T-helper 2 cell treated with Interferon-gamma antibody and Interleukin-4, amounts not matched to agents 5 μg/mL and 100 μg/mL, for 36 hours (primary cell): ENCODE measurements around the gene TMEM214.
A peak's percentile ranks its signal among the peaks of the same experiment; 100 is the strongest.
"Not testable (repeated sequence)": the region's sequence is repeated elsewhere in the genome, so short reads cannot be mapped to it uniquely, and the experiment has no call there.

Experiments used
- DNase-seq: peaks from one replicate; pipeline ENCODE4 v3.0.0; 2021; ENCODE audit warnings: low spot score
- H3K27ac Mint-ChIP-seq: one replicate; pipeline ENCODE4 v1.8.0; 2021; ENCODE audit warnings: mild to moderate bottlenecking, mixed read lengths
- H3K27me3 Mint-ChIP-seq: one replicate; pipeline ENCODE4 v1.8.0; 2021; ENCODE audit warnings: low read depth, mixed read lengths
- H3K36me3 Mint-ChIP-seq: one replicate; pipeline ENCODE4 v1.8.0; 2021; ENCODE audit warnings: low read depth, mixed read lengths
- H3K4me1 Mint-ChIP-seq: one replicate; pipeline ENCODE4 v1.8.0; 2021; ENCODE audit warnings: low read depth, mixed read lengths
- H3K4me3 Mint-ChIP-seq: one replicate; pipeline ENCODE4 v1.8.0; 2022; ENCODE audit warnings: mild to moderate bottlenecking, moderate library complexity, mixed read lengths
- H3K9me3 Mint-ChIP-seq: one replicate; pipeline ENCODE4 v1.8.0; 2021; ENCODE audit warnings: mixed read lengths

TMEM214 gene

GRCh38 chr2:27073782-27074181 lies 41.0 kb downstream of the TMEM214 start:
- H3K4me1 Mint-ChIP-seq, result peaks cover 63% of the 10 kb centered on the region
- H3K27me3 Mint-ChIP-seq, result peaks cover 2% of the 10 kb centered on the region
- peak overlapping the region; percentile 2 for H3K27ac Mint-ChIP-seq
- H3K36me3 Mint-ChIP-seq, result peaks cover 22% of the 10 kb centered on the region
- no peaks in the 10 kb centered on the region for H3K9me3 Mint-ChIP-seq
- no peak overlapping the region for H3K4me3 Mint-ChIP-seq
- DNase-seq, result no peak

GRCh38 chr2:27074738-27075565 lies 42.2 kb downstream of the TMEM214 start:
- peaks cover 2% of the 10 kb centered on the region for H3K27me3 Mint-ChIP-seq
- peaks cover 11% of the 10 kb centered on the region for H3K36me3 Mint-ChIP-seq
- H3K4me1 Mint-ChIP-seq, result peaks cover 52% of the 10 kb centered on the region
- H3K4me3 Mint-ChIP-seq, result peak overlapping the region; percentile 51
- H3K9me3 Mint-ChIP-seq, result no peaks in the 10 kb centered on the region
- peak overlapping the region; percentile 82 for H3K27ac Mint-ChIP-seq
- DNase-seq, result no peak

GRCh38 chr2:27075566-27075871 lies 42.8 kb downstream of the TMEM214 start:
- DNase-seq, H3K9me3 Mint-ChIP-seq, H3K27me3 Mint-ChIP-seq, H3K36me3 Mint-ChIP-seq: not testable (repeated sequence)
- peaks cover 52% of the 10 kb centered on the region for H3K4me1 Mint-ChIP-seq
- peak overlapping the region; percentile 51 for H3K4me3 Mint-ChIP-seq
- H3K27ac Mint-ChIP-seq, result peak overlapping the region; percentile 82

GRCh38 chr2:27076323-27076722 lies 43.6 kb downstream of the TMEM214 start:
- Mint-ChIP-seq H3K9me3 (no peaks in the 10 kb centered on the region), H3K4me1 (peaks cover 54% of the 10 kb centered on the region), H3K27ac (peak overlapping the region; percentile 73), H3K4me3 (peak overlapping the region; percentile 22), H3K36me3 (peaks cover under 1% of the 10 kb centered on the region), H3K27me3 (peaks cover 2% of the 10 kb centered on the region)
- DNase-seq, result no peak

GRCh38 chr2:27077231-27077630 lies 44.5 kb downstream of the TMEM214 start:
- Mint-ChIP-seq H3K9me3 (no peaks in the 10 kb centered on the region), H3K27ac (peak overlapping the region; percentile 28), H3K27me3 (peaks cover 2% of the 10 kb centered on the region), H3K36me3 (peaks cover 2% of the 10 kb centered on the region), H3K4me3 (no peak overlapping the region), H3K4me1 (peaks cover 56% of the 10 kb centered on the region)
- DNase-seq, result no peak

- Mint-ChIP-seq H3K4me3 (no peak within 1 kb of the TSS), H3K36me3 (peaks cover 2% of the 10 kb centered on the region), H3K4me1 (peaks cover 47% of the 10 kb centered on the region), H3K9me3 (no peaks in the 10 kb centered on the region), H3K27ac (peak within 1 kb of the TSS; percentile 28), H3K27me3 (peaks cover 2% of the 10 kb centered on the region)
- no peak for DNase-seq
Observed at GRCh38 chr2:27078267-27079194, 45.8 kb downstream of the TMEM214 start, which contains the start of gene EMILIN1. EMILIN1 (plus strand) TSS chr2:27078615; CDS start chr2:27079066, 451 bp downstream.

GRCh38 chr2:27079233-27080139 lies 46.7 kb downstream of the TMEM214 start:
- peak overlapping the region; percentile 29 for H3K27ac Mint-ChIP-seq
- no peaks in the 10 kb centered on the region for H3K9me3 Mint-ChIP-seq
- H3K4me1 Mint-ChIP-seq, result peaks cover 47% of the 10 kb centered on the region
- no peak for DNase-seq
- peaks cover 2% of the 10 kb centered on the region for H3K36me3 Mint-ChIP-seq
- peaks cover 2% of the 10 kb centered on the region for H3K27me3 Mint-ChIP-seq
- H3K4me3 Mint-ChIP-seq, result no peak overlapping the region

GRCh38 chr2:27080140-27080469 lies 47.3 kb downstream of the TMEM214 start:
- no peaks in the 10 kb centered on the region for H3K9me3 Mint-ChIP-seq
- H3K36me3 Mint-ChIP-seq, result peaks cover 2% of the 10 kb centered on the region
- H3K4me3 Mint-ChIP-seq, result no peak overlapping the region
- H3K27me3 Mint-ChIP-seq, result peaks cover 2% of the 10 kb centered on the region
- H3K4me1 Mint-ChIP-seq, result peaks cover 45% of the 10 kb centered on the region
- DNase-seq, result no peak
- peak overlapping the region; percentile 29 for H3K27ac Mint-ChIP-seq

- Mint-ChIP-seq H3K27me3 (peaks cover 2% of the 10 kb centered on the region), H3K4me3 (peak overlapping the region; percentile 86), H3K4me1 (peaks cover 45% of the 10 kb centered on the region), H3K9me3 (no peaks in the 10 kb centered on the region), H3K27ac (peak overlapping the region; percentile 98), H3K36me3 (peaks cover 2% of the 10 kb centered on the region)
- DNase-seq, result no peak
Observed at GRCh38 chr2:27080603-27080936, 47.8 kb downstream of the TMEM214 start.

GRCh38 chr2:27081984-27082772 lies 49.4 kb downstream of the TMEM214 start:
- Mint-ChIP-seq H3K4me3 (peak overlapping the region; percentile 86), H3K36me3 (peaks cover 2% of the 10 kb centered on the region), H3K27me3 (no peaks in the 10 kb centered on the region), H3K27ac (peak overlapping the region; percentile 98), H3K4me1 (peaks cover 36% of the 10 kb centered on the region), H3K9me3 (no peaks in the 10 kb centered on the region)
- no peak for DNase-seq

GRCh38 chr2:27082773-27083409 lies 50.1 kb downstream of the TMEM214 start:
- H3K9me3 Mint-ChIP-seq, result no peaks in the 10 kb centered on the region
- H3K4me1 Mint-ChIP-seq, result peaks cover 38% of the 10 kb centered on the region
- no peak overlapping the region for H3K27ac Mint-ChIP-seq

GRCh38 chr2:27083410-27084296 lies 50.9 kb downstream of the TMEM214 start:
- DNase-seq, result no peak
- Mint-ChIP-seq H3K36me3 (peaks cover 2% of the 10 kb centered on the region), H3K27ac (no peak overlapping the region), H3K4me3 (no peak overlapping the region), H3K9me3 (no peaks in the 10 kb centered on the region), H3K27me3 (no peaks in the 10 kb centered on the region), H3K4me1 (peaks cover 37% of the 10 kb centered on the region)

More at GRCh38 chr2:27082773-27083409, 50.1 kb downstream of the TMEM214 start:
- no peak for DNase-seq
- H3K4me3 Mint-ChIP-seq, result no peak overlapping the region
- H3K36me3 Mint-ChIP-seq, result peaks cover 2% of the 10 kb centered on the region
- no peaks in the 10 kb centered on the region for H3K27me3 Mint-ChIP-seq
